HG02610 (cell line): ENCODE data around the gene C17orf114.

ENCODE experiments used
- ATAC-seq: cut with Tn5 transposase; IDR thresholded peaks from one replicate; pipeline ENCODE4 v1.9.1; 2021; ENCODE audit warnings: mild to moderate bottlenecking, moderate library complexity; ENCODE audit not compliant: unreplicated experiment

The C17orf114 gene

DNA sequence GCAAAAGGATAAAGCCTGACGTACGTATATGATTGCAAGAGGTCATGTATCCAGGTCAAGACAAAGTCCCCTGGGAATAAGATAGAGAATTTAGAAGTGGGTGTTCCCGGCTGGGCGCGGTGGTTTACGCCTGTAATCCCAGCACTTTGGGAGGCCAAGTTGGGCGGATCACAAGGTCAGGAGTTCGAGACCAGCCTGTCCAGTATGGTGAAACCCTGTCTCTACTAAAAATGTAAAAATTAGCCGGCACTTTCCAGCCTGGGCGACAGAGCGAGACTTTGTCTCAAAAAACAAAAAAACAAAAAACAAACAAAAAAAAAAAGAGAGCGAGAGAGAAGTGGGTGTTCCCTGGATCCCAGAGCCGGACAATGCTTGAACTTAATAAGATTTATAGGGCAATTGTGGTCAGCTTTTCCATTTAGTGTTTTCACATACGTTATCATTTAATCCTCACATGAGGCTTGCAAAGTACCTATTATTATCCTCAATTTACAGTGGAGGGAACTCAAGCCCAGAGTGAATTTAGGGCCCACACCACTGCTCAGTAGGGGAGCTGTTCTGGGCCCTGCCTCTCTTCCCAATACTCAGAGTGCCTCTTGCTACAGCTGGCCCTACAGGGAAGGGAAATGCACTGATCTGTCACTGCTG lies 13.8 kb downstream of the C17orf114 start:
- ATAC-seq: no peak

- no peak for ATAC-seq
These were observed 15.6 kb downstream of the C17orf114 start for GRCh38 chr17:4786516-4786915.

DNA sequence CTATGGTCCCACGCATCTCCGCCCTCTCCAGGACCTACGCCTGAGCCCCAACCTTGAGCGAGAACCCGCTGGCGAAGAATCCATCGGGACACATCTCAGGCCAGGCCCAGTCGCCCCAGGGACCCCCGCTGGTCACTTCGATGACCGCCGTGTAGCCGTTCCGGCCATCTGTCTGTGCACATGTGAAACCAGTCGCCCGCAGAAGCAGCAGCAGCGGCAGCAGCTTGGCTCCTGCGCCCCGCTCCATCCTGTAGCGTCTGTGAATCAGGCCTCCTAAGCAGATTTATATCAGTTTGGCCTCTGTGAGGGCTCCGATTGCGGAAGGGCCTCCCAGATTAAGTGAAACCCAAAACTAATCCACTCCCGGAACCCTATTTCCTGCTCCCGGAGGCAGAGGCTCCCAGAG lies 16.0 kb downstream of the C17orf114 start, which contains the start of gene VMO1:
Gene VMO1 (minus strand): TSS at position 259 of the 406 bp plus-strand sequence. CDS start 12 bp downstream, at position 247.
- ATAC-seq: no peak

- no peak for ATAC-seq
These were observed 16.6 kb downstream of the C17orf114 start for GRCh38 chr17:4785311-4786105.

- no peak for ATAC-seq
These were observed 19.5 kb downstream of the C17orf114 start for GRCh38 chr17:4782652-4783051.

- no peak for ATAC-seq
These were observed 21.7 kb downstream of the C17orf114 start for GRCh38 chr17:4780325-4780955.

- no peak for ATAC-seq
These were observed 24.0 kb downstream of the C17orf114 start for GRCh38 chr17:4777969-4778760.

DNA sequence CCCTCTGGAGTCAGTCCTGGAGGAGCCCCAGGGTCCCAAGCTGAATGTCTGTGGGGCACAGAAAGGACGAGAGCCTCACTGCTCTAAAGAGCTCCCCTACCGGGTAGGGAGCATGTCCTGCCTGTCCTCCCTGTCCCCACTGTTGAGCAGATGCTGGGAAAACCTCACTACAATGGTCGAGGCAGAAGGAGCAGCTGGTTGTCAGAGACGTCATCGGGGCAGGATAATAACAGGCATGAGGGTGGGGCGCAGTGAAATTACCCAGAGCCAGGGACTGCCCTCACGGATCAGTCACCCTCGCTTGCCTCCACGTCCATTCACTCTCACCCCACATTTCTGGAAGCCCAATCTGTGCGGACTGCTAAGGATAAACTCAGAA lies 29.9 kb downstream of the C17orf114 start:
- no peak for ATAC-seq

- no peak for ATAC-seq
These were observed 30.5 kb downstream of the C17orf114 start, which contains the start of gene TM4SF5 for GRCh38 chr17:4771519-4772234. Gene TM4SF5 (plus strand): TSS chr17:4771886. CDS start chr17:4771923, 37 bp downstream.

GRCh38 chr17:4769628-4770027 lies 32.5 kb downstream of the C17orf114 start:
- ATAC-seq: no peak

DNA sequence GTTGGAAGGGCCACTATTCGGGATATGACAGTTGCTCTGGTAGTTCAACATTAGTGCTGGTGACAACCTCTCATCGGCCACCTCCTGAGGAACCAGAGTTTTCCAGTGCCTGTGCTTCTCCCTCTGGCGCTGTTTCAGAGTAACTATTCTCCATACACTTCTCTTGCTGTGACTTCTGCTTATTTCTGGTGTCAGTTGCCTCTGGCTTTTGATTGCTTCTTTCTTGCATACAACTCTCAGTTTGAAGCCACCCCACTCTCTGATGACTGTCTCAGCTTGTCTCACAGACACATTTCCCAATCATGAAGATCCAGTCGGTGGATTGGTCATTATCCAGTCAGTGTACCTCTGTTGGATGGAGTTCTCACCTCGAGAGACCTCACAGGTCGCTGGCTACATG lies 33.8 kb downstream of the C17orf114 start:
- ATAC-seq: no peak

DNA sequence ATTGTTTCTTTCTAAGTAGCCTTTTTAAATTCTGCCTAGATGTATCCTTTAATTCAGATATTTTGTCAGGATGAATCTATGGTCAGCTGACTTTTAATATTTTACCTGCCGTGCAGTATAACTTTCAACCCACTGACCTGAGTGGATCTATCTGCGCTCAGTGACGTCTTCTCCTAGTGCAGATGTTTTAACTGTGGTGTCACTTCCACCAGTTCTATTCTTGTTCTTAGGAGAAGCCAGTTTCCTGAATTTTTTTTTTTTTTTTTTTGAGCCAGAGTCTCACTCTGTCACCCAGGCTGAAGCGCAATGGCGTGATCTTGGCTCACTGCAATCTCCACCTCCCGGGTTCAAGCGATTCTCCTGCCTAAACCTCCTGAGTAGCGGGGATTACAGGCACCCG lies 35.4 kb downstream of the C17orf114 start:
- no peak for ATAC-seq

DNA sequence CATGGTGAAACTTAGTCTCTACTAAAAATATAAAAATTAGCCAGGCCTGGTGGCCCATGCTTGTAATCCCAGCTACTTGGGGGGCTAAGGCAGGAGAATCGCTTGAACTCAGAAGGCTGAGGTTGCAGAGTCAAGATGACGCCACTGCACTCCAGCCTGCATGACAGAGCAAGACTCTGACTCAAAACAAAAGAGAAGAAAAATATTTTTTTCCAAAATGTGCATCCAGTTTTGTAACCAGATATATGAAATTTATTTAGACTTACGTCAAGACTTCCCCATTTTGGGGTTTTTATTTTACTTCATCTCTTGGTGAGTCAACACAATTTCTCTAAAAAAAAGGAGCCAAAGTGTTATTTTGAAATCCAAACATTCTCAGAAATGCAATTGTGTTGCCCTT lies 35.9 kb downstream of the C17orf114 start:
- no peak for ATAC-seq

DNA sequence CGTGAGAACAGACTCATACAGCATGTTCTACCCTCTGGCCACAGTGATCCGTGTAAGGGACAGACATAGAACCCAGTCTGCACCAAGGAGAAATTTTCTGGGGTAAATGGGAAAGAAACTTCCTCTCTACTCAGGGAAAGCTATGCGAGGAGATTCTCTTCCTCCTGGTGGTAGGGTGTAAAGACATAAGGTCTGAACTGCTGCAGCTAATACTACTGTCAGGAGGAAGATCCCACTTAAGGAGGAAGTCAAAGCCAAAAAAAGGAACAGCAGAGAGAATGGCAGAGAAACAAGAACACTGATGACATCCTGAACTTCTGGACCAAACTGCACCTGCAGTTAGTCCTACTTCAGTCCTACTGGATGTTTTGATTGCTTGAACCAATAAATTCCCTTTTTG lies 37.5 kb downstream of the C17orf114 start:
- no peak for ATAC-seq

DNA sequence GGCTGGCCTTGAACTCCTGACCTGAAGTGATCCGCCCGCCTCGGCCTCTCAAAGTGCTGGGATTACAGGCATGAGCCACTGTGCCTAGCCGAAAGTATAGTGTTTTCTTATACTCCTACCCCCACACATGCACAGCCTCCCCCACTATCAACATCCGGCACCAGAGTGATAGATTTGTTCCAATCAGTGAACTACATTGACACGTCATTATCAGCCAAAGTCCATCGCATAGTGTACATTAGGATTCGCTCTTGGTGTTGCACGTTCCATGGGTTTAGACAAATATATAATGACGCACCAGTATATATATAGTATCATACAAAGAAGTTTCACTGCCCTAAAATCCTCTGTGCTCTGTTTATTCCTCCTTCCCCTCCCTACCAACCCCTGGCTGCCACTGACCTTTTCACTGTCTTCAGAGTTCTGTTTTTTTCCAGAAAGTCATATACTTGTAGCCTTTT lies 42.3 kb downstream of the C17orf114 start:
- ATAC-seq: no peak

GRCh38 chr17:4753392-4753791 lies 48.7 kb downstream of the C17orf114 start:
- ATAC-seq: no peak

DNA sequence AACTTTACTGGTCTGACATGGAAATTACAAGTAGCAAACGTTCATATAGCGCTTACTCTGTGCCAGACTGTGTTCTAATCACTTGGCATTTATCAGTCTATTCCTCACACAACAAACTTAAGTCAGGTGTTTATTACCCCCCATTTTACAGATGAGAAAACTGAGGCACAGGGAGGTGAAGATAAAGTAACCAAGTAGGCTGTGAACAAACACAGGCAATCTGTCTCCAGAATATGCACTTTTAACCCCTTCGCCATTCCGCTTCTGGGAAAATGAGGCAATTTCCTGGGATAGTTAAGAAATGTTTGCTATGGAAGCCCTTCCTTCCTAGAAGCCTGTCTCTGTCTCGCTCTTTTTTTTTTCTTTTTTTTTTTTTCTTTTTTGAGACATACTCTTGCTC lies 50.2 kb downstream of the C17orf114 start:
- no peak for ATAC-seq
